Left colon (tissue), 2 donors: Measurements from ENCODE around the gene ZMIZ1. TPM values are rescaled to one million over a fixed set of nuclear protein-coding genes. Genes with fewer than 3 reads are reported as not detected.

Experiments
- ATAC-seq: fragments of 200-7000 bp; cut with Tn5 transposase; one replicate; pipeline ENCODE4 v1.9.1; 2020; ENCODE audit warnings: mild to moderate bottlenecking, moderate library complexity
- DNase-seq, 2 donors: peaks; one replicate each; pipeline ENCODE4 v3.0.0-alpha.2; 2020
- intact Hi-C, 2 donors: fragments of 100-400 bp; cut with DNase I in 1 of 2; cut with micrococcal nuclease in 1 of 2; formaldehyde crosslinking; loops; one replicate each; pipeline versions ENCODE4 v1.11.2 to v1.14.0; 2022; cut with DNase I, micrococcal nuclease
- total RNA-seq, 2 donors: library from RNA; stranded (reverse); fragmentation: NEBNext Ultra II Directional; extraction: Animal tissue kit (Norgen Biotek cat#: 25700); gene quantifications; one replicate each; pipeline ENCODE4 v1.2.1, GENCODE V29; 2021
- donor health status: DM: no; HTN: no; CAD: no.
- donor health status: DM: yes; HTN: yes; CAD: no.

The ZMIZ1 gene
- total RNA-seq, 2 donors from 2014 or later = 50.7 to 63.9 TPM

DNA sequence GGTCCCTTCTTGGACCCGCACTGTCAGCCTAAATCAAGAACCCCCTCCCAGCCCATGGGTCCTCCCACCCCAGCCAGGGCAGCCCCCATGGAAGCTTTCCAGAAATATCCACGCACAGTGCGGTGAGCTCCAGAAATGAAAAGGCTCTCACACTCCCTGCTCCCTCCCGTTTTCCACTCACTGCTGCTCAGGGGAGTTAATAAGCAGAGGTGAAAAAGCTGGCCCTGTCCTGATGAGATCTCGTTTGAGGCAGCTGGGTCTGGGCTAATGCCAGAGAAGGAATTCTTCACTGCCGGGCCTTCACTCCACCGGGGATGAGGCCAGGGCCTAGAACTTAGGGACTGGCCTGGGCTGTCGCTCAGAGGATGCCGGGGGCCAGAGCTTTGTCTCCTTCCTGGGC is 102.2 kb downstream of the ZMIZ1 start:
- DNase-seq = no peak
- no peak for ATAC-seq
- intact Hi-C loops = no loop called here

DNA sequence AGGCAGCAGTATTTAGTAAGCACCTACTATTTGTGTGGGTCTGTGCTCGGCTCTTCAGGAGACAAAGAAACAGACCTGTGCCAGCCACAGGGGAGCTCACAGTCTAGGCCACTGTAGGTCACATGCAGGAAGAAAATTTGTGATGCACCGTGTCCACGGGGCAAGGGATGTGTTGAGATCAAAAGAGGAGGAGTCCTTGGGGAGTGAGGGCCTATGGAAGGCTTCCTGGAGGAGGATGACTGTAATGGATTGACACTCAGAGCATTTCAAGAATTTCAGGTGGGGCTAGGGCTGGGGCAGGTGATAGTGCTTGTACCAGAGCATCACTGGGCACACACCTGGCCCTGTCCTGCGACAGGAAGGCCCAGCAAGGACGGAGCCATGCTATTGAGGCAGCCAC is 102.7 kb downstream of the ZMIZ1 start:
- DNase-seq (no peak), ATAC-seq (no peak)
- intact Hi-C loops = no loop called here

DNA sequence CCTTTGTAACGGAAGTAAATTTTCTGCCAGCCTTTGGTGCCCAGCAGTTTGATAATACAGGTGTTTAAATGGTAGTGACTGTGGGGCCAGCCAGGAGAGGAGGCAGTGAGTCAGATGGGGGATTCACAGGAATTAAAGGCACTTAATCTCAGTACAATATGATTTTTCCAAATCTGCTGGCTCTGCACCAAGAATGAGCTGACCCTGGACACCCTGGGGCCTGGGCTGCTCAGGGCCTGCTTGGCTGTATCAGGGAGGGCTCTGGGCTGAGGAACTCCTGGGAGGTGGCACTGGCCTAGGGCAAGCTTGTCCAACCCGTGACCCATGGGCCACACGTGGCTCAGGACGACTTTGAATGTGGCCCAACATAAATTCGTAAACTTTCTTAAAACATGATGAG is 104.1 kb downstream of the ZMIZ1 start:
- intact Hi-C loops = no loop called here
- ATAC-seq (no peak), DNase-seq (no peak)

DNA sequence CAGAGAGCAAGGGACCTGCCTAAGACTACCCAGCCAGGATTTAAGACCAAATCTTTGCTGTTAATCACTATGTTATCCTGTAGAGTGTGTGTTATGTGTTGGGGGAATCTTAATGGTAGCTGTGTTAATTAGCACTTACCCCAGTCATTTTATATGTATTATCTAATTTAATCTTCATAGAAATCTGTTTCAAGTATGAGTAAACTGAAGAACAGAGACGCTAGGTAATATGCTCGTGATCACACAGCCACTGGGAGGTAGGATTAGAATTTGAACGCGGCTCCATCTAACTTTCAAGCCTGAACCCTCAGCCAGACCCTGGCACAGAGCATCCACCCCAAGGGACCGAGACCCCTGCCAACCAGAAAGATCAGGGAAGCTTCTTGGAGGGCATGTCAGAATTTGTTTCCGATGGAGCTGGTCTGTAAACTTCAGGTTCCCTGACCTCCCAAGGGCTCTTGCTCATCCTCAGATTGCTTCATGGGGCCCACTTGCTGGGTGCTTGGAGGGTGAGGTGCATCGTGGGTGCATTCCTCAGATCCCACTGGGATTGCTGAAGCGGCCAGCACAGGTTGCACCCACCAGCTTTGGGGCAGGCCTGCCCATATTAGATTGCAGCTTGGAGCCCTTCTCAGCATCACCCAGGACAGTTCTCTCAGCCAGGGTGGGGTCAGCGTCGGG is 105.0 kb downstream of the ZMIZ1 start:
- DNase-seq (no peak), ATAC-seq (no peak)
- intact Hi-C loops = no loop called here

DNA sequence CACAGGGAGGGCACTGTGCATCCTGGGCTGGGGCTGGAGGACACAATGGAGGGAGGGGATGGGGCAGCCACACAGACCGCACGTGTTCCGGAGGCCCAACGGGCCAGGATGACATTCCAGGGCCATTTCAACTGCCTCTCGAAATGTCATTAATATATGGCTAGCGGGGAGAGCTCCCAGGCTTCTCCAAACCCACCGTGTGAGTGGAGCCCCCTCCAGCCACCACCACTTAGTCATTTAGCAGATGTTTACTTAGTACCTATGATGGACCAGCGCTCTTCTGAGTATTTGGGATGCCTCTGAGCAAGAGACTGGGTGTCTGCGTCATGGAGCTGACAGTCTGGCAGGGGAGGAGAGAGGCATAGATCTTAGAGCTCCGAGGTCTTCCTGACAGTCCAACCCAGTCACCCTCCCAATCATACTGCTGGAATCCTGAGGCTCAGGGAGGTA is 107.3 kb downstream of the ZMIZ1 start:
- ATAC-seq = no peak
- intact Hi-C loops = no loop called here
- DNase-seq = no peak

DNA sequence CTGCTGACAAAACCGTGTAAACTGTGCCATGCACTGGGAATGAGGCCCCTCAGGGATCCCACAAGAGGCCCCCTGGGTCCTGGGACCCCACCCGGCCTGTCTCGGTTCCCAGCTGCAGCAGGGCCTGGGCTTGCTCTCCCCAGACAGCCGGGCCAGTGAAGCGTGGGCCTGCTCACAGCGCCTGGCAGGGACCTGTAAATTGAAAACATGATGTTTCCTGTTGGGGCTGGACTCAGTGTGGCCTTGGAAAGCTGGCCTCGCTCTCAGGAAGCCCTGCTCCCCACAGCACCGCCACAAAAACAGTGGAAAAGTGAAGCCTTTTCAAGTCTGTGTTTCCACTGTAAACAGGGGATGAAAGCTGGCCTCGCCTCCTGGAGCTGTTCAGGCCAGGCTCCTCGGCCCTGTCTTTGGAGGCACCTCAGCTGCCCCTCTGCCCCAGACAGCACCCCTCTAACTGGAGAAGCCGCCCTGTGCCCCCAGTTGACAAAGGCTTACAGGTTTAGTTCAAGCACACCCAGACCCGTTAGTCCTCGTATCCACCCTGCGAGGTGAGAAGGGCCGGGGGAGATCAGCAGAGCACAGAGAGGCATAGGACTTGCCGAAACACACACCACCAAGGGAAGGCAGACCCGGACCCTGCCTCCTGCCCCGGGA is 108.3 kb downstream of the ZMIZ1 start:
- intact Hi-C loops = no loop called here
- DNase-seq = no peak

DNA sequence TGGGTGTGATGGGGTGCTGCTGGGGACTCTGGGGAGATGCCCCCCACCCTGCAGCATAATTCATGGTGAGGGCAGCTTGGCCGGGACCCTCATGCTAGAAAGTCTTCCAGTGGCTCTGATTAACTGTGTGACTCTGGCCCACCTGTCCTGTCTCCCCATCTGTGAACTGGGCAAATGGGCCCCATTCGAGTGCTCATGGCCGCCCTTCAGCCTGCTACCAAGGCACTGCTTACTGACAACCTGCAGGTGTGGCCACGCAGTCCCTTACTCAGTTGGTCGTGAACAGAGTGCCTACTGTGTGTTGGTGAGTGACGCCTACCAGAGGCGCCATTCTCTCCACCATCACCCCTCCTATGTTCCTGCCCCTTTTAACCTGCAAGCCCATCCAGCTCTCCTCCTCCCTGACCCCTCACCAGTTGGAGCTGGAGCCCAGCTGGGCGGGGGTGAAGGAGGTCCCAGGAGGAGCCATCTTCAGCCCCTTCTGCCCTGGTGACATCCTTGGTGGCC is 109.4 kb downstream of the ZMIZ1 start:
- DNase-seq = no peak
- no peak for ATAC-seq
- intact Hi-C loops = no loop called here

More for the DNA sequence above, 108.3 kb downstream of the ZMIZ1 start:
- no peak for ATAC-seq

DNA sequence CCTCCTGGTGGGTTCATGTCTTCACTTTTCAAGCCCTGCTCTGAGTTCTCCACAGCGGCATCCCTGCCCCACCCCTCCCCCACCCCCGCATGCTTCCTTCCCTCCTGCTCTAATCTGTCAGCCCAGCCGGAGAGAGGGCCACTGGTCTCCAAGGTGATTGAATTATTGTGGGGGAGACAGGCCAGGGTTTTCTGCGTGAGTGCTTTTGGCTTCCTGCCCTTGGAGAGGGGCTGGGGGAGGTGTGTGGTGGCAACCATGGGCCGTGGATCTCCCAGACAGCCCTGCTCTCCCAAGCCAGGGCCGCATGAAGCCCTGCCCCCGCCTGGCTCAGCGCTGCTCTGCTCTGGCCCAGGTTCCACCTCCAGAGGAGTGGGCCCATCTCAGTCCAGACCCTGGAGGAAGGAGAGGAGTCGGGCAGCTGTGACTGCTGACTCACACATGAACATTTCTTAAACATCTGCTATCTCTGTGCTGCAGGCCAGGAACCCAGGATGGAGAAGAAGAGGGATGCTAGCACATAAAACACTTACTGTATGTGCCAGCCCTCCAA is 109.9 kb downstream of the ZMIZ1 start:
- ATAC-seq (no peak), DNase-seq (no peak)

DNA sequence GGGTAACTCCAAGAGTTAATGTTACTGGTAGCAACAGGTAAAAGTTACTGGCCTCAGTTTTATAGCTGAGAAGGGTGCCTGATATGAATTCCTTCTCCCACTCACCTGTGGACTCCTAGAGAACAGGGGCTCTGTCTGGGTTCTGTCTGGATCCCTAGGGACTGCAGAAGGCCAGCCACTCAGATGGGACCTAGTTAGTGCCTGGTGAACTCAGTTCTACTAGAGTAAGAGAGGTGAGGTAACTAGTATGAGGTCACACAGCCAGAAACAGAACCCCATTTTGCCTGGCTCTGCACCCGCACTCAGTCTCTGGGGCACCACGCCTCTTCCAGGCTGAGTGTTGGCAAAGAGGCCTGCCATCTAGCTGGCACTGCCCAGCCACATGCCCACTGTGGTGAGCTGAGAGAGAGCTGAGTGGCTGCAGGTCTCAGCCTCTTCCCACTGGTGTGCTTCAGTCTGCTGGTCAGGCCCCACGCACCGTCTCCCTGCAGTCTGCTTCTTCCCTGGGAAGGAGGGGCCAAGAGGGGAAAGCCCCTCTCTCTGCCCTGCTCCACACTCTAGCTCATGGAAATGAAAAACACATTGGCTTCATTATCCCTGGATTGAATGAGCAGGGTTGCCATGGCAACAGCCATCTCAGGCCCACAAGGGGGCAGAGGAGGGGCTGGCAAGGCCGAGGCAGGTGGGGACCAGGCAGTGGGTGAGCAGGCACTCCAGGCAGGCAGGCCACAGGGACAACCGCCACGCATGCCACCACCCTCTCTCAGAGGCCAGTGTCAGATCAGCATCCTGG is 110.6 kb downstream of the ZMIZ1 start:
- DNase-seq (no peak), ATAC-seq (no peak)

More for the DNA sequence above, 109.9 kb downstream of the ZMIZ1 start:
- intact Hi-C loops = no loop called here

DNA sequence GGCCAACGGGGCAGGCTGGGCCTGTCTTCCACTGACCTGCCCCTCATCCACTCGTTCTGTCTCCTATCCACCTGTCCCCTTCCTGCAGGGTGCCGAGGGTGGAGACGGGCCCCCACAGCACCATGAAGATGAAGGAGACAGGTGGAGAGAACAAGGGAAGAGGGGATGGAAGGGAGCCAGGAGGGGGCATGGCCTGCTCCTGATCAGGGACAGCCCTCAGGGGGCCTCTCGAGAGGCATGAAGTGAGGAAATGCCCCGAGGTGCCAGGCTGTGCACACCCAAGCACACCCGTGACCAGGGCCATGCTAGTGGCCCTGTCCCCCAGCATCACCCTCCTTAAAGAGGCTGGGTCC is 111.2 kb downstream of the ZMIZ1 start:
- DNase-seq (no peak), ATAC-seq (no peak)
- intact Hi-C loops = no loop called here

More for the DNA sequence above, 110.6 kb downstream of the ZMIZ1 start:
- intact Hi-C loops = no loop called here

DNA sequence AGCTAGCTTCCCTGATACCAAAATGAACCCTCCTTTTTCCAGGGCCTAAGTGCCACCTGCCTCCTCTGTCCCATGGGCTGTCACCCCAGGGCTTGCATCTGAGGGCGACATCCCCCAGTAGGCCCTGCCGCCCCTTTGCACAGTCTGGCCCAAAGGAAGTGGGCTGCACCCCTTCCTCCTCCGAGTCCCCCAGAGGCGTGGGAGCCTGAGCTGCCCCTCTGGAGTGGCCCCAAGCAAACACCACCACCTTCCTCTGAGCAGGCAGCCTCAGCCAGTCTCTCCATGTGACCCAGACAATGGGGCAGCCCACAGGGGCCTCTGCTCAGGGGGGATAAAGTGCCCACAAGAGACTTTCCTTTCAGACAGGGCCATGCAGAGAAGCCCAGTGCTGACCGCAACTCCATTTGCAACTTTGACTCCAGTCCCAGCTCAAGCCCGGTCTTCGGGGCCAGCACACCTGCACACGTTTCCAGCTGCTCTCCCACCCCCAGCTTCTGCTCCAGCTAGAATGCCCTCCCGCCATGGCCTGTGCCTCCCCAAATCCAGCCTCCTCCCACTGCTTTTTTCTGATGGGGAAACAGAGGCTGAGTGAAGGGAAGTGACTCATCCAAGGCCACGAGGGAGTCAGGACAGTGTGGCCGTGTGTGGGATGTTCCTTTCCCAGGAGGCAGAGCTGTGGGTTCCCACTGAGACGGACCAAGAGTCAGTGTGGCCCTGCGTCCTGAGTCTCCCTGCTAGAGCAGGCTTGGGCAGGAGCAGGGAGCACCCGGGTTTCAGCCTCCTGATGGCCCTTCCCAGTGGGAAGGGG is 111.9 kb downstream of the ZMIZ1 start:
- intact Hi-C loops = no loop called here
- ATAC-seq = no peak
- no peak for DNase-seq

DNA sequence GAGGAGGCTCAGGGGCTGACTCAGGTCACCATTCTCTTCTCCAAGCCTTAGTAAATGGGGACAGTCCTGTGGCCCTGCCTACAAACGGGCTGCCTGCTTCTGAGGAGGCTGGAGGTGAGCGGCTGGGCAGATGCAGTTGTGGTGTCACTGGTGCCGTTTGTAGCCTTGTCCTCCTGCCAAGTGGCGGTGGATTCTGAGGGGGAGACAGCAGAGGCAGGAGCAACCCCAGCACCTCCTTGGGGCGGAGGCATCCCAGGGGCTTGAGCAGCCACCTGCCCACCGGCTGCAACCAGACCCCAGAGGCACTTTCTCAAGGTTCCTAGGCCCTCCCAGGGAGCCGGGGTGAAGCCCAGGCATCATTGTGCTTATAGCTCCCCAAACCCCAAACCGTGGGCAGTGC is 112.5 kb downstream of the ZMIZ1 start:
- intact Hi-C loops = no loop called here
- ATAC-seq = no peak
- DNase-seq = no peak

DNA sequence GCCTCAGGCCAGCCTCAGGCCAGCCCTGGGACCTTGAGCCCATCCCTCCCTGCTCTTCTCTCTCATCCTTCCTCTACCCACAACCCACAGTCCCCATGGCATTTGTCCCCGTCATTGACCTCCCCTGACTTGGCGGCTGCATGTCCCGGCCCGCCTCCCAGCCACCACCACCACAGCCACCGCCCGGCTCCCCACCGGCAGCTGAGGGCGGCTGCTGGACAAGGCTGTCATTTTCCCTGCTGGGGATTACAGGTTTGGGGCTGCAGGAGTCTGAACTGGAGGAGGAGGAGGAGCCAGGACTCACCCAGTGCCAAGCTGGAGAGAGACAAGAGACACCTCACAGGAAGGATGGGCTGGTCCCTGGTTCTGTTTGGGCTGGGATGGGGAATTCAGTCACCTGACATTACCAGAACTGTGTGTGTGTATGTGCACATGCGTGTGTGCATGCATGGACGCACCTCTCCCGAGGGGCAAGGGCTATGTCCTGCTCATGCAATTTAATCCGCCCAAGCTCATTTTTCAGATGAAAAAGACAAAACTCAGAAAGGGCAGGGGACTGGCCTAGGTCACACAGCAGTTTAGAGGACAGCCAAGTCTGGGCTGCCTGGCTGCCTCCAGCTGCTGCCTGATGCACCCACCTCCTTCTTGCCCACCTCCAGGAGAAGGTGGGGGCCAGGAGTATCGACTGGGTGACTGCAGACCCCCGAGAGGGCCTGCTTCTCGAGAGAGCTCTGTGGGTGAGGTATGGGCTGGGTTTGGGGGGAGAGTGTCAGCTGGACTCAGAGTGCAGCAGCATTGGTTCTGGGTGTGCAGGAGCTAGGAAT is 113.1 kb downstream of the ZMIZ1 start:
- intact Hi-C loops = no loop called here
- ATAC-seq (no peak), DNase-seq (no peak)

DNA sequence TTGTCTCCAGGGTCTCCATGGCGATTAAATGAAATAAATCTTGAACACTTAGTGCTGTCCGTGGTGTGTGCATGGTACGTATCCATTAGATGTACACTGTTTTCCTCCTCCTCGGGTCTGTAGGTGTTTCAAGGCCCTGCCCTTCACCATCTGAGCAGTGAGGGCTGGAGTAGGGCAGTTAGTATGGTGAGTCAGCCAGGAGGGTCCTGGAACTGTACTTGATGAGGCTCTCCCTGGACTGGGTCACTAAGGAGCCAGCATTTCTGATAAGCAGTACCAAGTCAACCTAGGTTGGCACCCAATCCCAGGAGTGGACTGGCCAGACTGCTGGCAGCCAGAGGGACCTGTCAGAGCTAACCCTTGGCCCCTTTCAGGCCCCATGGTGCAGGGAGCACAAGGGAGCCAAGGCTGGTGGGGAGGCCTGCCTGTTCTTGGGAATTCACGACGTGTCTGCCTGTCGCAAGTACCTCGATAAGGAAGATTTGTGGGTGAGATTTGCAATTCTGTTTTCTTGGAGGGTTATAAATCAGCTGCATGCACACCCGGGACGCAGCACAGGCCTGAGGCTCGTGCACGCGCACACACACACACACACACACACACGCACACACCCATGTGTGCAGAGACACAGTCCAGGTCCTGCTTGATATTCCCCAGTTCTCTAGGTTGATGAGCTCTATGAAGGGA is 114.2 kb downstream of the ZMIZ1 start:
- intact Hi-C loops = no loop called here
- DNase-seq (no peak), ATAC-seq (peak; percentile 19)

DNA sequence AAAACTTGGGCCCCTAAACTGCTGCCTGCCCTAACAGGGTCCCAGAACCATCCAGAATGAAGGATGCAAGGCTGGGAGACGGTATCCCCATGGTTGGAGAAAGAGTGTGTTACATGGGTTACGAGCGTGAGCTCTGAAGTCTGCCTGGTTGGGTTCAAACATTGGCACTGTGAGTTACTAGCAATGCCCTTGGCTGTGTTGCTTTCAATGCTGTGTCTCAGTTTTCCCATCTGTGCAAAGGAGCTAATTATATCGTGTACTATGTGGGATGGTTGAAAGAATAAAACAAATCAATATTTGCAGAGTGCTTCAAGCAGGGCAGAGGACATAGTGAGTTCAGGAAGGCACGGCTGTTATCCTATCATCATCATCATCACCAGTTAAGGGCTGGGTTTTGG is 114.7 kb downstream of the ZMIZ1 start:
- DNase-seq (no peak), ATAC-seq (no peak)
- intact Hi-C loops = no loop called here

DNA sequence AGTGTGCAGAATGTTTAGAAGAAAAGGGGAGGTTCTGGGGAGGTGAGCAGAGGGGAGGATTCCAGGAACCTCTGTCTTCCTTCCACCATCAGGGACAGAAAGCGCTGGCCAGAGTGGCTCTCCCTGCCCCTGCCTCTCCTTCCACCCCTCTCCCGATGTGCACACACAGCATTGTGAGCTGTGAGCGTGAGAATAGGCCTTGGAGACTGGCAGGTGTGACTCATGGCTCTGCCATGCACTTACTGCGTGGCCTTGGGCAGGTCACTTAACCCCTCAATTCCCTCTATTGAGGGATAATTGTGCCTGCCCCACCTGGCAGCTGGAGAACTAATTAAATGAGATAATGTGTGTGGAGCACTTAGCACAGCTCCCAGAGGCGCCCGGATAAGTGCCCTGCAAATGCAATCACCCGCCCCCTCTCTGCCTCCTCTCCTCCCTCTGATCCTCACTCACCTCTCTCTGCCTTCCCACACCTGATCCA is 115.4 kb downstream of the ZMIZ1 start:
- peak; percentile 62 for ATAC-seq
- intact Hi-C loops = no loop called here
- no peak for DNase-seq

DNA sequence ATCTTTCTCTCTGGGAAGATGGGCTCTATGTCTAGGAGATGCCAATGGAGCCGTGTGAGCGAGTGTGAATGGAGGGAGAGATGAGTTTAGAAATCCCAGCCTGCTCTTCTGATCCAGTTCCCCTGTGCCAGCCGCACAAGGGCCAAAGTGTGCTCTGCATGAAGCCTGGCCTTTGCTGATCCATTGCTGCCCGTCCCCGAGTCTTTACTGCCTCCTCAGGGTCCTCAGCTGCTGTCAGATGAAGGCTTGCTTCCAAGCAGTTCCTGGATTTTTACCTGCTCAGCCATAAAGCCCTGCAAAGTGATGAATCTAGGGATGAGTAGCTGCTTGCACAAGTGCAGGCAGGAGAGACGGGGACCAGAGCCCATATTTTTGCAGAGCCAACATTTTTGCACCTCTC is 115.9 kb downstream of the ZMIZ1 start:
- ATAC-seq (no peak), DNase-seq (no peak)
- intact Hi-C loops = no loop called here
